ENCODE data around the gene OSBPL10.

OSBPL10 gene

DNA sequence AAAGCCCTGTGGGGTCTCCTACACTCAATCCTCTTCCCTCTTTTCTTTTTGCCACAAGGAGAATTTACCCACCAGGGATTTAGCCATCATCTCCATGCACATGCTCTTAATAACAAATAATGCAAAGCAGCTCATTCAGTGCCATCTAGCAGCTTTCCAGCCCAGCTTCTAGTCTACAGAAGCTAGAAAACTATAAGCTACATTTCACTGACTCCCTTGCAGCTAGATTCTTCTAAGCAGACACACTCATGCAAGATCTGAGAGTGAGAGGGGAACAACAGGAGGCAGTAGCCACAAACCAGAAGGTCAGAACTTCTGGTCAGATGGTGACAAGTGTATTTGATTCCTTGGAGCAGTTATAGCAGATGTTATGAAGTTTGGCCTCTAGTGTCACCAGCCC lies 25.5 kb downstream of the OSBPL10 start:
- DNase-seq = no peak

DNA sequence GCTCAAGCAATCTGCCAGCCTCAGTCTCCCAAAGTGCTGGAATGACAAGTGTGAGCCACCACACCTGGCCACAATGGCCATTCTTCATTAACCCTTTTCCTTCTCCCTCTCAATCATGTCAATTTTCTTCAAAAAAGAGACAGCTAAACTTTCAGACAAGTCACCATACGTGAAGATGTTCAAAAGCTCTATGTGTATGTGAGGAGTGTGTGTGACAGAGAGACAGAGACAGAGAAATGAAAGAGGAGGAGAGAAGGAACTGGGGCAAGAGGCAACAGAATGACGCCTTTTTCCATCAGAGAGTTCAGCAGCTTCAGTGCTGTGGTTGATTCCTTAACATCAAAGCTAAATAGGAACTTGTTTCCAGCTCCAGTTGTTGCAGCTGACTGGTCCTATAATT lies 27.4 kb downstream of the OSBPL10 start:
- no peak for DNase-seq

DNA sequence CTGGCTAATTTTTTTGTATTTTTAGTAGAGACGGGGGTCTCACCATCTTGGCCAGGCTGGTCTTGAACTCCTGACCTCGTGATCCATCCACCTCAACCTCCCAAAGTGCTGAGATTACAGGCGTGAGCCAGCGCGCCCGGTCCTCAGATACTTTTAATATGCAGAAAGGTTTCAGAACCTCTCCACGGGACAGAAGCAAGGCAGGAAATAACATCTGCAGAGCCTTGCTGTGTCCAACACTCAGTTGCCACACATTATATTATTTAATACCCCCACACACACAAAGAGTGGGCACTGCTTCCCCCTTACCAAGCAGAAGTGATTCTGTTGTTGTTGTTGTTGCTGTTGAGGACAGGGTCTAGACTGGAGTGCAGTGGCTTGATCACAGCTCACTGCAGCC lies 28.0 kb downstream of the OSBPL10 start:
- DNase-seq = no peak

DNA sequence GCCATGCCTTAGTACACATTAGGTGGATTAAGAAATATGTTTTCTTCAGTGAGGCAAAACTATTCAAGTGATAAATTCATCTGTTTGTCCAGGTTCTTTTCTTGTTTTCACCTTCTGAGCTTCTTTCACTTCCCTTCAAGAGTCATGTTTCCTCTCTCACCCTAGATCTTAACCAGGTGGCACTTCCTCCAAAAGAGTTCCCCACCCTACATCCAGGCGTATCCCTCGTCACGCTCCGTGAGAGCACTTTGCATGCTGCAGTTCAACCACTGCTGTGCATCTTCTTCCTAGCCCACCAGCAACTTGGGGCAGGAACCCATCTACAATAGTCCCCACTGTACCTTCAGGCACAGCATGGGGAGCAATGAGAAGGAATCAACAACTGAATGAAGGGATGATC lies 28.9 kb downstream of the OSBPL10 start:
- no peak for DNase-seq

DNA sequence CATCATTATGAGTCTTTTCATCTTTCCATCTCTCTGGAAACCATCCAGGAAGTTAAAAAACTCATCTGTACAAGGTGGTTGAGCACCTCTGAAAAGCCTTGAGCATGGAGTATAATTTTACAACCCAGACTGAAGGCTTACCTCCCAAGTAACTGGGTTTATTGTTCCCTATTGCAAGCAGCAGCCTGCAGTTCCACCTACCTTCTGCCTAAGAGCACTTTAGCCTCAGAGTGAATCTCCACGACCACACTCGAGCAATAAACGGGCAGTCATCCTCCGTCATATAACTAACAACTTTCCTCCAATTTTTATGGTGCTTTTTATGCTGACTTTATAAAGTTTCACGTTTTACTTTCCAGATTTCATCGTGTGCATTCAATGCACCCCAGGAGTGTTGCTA lies 32.8 kb downstream of the OSBPL10 start:
- DNase-seq = no peak

DNA sequence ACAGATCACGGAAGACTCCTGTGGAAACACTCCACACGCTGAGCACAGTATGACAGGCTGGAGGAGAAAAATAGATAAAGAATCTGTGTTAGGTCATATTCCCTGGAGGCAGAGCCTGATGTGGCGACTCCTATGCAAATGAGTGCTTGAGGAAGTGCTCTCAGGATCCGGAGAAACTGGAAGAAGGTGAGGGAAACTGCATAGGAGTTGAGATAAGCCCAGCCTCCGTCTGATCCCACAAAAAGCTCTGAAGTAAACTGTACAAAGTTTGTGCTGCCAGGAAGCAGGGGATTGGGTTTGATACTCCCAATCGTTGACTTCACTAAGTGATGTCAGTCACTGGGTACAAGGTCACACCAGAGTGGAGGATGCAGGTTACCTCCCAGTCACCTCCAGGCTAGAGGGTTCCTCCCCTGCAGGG lies 33.4 kb downstream of the OSBPL10 start:
- DNase-seq = no peak

DNA sequence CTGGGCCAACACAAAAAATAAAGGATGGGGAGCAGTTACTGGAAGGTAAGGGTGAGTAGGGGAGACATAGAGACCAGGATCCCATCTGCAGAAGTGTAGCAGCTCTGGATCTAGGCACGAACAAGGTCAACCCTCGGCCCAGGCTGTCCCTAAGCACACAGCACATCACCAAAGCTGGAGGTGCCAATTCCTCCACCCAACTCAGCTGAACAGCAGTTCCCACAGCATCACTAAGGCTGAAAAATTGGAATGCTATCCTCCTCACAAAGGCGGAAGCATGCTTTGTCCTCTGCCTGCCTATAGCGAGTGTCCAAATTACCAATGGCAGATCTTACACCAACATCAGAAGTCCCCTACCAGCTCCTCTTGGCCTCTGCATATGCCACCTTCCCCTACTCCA lies 33.9 kb downstream of the OSBPL10 start:
- DNase-seq = no peak

DNA sequence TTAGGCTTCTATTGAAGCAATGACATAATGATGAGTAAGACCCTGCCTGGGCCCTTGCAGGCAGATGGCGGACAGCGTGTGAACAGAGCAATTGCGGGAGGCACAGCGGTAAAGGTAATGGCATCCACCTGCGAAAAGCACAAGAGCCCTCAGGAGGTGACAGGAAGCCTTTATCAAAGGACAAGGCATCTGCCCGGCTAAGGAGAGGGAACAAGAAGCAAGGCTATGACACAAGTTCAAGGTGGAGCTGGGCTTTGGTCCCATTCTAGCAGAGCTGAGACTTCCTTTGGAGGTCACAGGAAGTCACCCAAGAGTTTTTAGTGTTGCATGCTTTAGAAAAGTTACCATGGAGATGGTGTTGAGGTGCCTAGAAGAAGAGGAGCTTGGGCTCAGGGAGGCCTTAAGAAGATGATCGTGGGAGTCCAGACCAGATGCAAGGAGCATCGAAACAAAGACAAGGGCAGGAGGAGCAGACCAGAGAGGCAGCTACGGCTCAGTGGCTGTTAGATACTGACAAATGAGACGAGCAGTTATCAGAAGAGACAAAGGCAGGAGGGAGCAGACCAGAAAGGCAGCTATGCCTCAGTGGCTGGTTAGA lies 34.5 kb downstream of the OSBPL10 start:
- DNase-seq = no peak

DNA sequence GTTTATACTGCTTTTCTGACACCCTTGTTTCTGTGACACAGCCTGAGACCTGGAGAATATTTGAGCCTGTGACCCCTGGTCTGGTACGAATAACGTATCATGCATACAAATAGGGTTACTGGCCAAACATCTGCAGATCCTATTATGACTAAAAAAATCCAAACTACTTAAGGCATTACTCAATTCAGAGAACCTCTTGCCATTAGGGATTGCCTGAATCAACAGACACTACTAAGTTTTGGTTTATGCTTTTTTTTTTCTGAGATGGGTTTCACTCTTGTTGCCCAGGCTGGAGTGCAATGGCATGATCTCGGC lies 35.4 kb downstream of the OSBPL10 start:
- DNase-seq = no peak

DNA sequence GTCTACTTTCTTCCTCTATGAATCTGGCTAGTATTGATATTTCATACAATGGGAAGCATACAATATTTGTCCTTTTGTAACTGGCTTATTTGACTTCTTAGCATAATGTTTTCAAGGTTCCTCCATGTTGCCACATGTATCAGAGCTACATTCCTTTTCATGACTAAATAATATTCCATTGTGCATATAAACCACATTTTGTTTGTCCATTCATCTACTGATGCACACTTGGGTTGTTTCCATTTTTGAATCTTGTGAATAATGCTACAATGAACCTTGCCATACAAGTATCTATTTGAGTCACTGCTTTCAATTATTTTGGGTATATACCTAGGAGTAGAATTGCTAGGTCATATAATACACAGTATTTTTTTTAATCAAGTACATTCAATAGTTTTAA lies 38.0 kb downstream of the OSBPL10 start:
- no peak for DNase-seq

DNA sequence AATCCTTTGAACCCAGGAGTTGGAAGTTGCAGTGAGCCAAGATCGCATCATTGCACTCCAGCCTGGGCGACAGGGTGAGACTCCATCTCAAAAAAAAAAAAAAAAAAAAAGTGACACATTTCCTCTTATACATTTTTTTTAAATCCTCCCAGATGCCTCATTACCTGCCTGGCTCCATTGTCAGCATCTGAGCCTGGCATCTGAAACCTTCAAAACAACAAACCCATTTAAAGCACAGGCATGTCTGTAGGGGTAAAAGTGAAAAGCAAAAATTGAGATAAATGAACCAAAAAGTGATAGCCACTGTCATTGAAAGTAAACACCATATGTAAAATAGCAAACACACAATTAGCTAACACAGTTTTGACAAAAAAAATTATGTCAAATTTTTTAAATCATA lies 38.6 kb downstream of the OSBPL10 start:
- no peak for DNase-seq

DNA sequence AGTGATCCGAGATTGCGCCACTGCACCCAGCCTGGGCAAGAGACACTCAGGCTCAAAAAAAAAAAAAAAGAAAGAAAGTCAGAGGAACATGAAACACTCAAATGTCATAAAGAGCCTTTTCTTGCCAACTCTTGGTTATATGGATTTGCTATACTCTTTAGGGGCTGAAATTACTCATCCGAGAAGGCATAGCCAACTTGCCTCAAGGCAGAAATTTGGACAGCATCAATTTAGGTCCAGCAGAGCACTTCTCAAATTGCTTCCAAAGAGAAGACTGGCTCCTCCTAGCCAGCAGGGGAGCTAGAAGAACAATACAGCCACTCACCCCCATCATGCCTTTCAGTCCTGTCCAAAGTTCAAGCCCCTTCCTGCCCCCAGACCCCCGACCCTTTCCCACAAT lies 43.8 kb downstream of the OSBPL10 start:
- DNase-seq = no peak

DNA sequence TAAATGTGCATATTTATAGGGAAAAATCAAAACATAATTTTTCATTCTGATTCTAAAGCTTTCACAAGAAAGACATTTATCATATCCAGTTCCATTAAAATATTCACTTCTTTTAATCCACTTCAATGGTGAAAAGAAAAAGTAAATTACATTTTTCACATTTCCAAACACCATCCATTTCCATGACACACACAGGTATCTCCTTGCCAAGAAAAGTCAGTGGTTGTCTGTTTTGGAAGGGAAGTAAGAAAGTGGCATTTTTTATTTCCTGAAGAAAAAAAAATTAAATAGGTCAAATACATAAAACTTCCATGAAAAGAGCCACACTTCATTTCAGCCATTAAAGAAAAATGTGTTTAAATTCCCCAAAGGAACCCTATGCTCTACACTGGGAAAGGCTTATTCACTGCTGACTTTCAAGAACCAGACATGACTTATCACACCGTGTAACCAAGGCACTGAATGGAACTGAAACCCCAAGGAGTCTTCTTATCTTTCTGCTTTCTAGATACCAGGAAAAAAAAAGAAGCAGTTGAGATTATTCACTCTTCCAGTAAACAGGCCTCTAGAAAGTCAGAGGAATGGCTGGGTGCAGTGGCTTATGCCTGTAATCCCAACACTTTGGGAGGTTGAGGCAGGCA lies 44.5 kb downstream of the OSBPL10 start:
- DNase-seq = no peak

DNA sequence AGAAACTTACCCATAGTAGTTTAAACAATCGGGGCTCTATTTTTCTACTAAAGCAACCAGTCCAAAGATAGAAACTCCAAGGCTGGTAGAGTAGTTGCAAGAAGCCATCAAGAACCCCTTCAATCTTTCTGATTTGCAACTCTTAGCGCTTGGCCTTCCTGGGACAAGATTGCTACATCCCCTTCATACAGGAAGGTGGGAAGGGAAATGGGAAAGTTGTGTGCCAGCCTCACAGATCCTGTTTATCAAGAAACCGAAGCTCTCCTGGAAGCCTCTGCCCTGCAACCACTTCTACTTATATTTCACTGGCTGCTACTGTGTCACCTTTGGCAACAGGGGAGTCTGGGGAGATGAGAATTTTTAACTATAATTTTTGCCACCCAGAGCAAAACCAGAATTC lies 46.2 kb downstream of the OSBPL10 start:
- DNase-seq = no peak

DNA sequence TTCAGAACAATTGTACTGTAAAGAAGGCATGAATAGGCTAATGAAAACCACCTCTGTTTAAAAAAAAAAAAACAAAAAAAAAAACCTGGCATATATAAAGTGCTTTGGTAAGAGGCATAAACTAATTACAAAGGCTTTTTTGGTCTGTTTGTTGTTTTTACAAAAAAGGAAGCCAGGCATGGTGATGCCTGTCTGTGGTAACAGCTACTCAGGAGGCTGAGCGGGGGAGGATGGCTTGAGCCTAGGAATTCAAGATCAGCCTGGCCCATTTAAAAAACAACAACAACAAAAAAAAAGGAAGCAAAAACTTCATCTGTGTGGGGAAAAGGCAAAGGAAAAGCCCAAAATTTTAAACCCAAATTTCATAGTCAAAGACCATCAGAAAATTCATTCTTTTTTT lies 47.0 kb downstream of the OSBPL10 start:
- no peak for DNase-seq

DNA sequence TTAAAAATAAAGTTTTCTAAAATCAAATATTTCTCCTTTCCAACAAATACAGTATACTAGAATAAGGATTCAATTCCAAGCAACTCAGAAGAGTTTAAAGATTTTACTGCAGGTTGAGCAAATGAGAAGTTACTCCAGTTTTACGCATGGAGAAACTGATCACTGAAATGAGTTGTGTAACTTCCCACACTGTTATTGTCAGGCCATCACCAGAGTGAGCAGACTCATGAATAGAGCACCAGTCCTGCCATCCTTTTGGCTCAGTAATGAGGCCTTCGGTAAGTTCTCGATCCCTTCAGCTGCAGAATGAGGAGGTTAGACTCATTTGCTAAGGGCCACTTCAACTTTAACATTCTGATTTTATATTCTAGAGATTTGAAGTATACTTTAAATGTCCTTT lies 48.1 kb downstream of the OSBPL10 start:
- no peak for DNase-seq

DNA sequence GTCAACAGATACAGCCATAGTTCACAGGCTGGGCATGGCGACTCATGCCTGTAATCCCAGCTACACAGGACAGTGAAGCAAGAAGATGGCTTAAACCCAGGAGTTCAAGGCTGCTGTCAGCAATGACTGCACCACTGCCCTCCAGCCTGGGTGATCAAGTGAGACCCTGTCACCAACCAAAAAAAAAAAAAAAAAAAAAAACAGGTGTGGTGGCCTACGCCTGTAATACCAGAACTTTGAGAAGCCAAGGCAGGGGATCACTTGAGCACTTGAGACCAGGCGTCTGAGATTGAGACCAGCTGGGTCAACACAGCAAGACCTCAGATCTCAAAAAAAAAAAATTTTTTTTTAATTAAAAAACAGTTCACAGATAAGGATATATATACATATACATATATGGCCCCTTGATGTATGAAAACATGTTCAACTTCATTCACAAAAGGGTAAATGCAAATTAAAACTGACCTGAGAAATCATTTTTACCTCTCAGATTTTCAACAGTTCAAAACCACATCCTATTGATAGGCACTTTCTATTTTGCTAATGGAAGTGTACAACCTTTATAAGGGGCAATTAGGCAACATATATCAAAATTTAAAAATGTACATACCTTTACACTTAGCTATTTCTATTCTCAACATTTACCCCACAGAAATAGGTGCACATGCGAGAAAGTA lies 51.1 kb downstream of the OSBPL10 start:
- no peak for DNase-seq

DNA sequence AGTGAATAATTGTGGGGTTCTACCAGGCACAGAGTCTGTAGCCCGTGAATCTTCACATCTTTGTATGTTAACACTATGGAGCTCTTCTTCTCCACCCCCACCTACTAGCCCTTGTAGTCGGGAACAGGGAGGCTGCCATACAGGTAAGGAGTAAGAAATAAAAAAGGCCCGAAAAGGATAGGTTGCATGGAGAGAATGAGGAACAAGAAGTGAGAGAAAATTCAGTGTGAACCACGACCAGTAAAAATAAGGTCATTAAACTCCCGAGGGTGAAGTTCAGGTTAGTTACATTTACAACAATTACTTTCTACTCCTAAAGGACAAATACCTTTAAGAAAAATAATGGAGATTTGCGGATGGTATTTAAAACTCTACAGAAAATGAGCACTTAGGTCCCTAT lies 53.3 kb downstream of the OSBPL10 start:
- DNase-seq = no peak

DNA sequence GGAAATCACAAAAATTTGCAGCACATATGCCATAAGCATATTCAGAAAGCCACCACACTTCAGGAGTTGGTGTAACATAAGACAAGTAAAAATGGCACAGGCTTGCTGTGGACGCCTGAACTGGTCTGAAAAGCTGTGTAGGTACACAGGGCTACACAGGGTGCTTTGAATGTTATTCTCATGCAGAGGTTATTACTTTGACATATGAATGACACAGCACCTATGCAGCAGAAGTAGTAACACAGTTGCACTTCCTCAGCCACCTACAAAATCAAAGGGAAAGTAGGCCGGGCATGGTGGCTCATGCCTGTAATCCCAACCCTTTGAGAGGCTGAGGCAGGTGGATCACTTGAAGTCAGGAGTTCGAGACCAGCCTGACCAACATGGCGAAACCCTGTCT lies 54.5 kb downstream of the OSBPL10 start:
- DNase-seq = no peak

DNA sequence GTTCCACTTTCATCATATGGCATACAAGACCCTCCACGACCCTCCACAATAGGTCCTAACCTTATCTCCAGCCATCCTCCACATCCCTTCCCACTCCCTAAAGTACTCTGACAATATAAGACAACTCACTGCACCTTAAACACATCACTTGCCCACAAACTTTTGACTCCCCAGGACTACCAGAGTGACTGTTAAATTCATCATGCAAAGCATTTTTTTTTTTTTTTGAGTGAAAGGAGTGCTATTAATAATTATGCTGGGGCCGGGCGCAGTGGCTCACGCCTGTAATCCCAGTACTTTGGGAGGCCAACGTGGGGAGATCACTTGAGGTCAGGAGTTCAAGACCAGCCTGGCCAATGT lies 55.8 kb downstream of the OSBPL10 start:
- DNase-seq = no peak

DNA sequence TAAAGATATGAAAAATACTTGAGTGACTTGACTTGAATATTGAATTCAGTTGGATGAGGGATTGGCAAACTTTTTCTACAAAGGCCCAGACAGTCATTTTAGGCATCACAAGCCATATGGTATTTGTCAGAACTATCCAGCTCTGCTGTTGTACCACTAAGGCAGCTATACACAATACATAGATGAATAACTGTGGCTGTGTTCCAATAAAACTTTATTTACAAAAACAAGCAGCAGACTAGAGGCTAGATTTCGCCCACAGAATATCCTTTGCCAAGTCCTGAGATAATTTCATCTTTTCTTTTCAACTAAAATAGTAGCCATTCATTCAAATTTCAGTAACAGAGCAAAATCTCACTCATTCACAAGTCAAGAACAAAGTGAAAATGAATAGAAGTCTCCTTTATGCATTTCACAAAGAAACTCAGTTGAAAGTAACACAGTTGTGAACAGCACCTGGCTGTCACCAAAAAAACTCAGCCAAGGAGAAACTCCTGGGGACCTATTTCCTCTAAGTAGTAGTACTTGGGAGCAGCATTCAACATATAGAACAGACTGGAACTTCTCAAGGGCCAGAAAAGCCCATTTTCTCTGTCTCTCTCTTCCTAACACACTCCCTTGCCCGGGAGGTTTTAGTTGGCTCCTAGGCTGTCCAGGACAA lies 56.3 kb downstream of the OSBPL10 start:
- DNase-seq = no peak

DNA sequence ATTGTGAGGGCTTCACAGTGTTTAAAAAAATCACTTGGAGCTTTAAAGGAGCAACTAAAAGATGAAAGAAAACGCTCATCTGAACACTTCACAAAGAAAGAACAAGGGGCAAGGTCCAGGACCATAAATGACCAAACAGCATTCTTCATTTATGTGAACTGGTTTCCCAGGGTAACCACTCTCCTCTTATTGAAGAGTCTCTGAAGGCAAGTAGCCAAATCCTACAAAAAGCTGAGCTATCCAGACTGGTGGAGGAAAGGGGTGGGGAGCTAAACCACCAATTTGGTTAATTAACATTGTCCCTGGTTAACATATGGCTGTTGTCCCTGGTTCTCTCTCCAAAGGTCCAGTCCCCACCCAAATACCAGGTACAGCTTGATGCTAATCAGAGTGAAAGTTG lies 58.1 kb downstream of the OSBPL10 start:
- DNase-seq = no peak

DNA sequence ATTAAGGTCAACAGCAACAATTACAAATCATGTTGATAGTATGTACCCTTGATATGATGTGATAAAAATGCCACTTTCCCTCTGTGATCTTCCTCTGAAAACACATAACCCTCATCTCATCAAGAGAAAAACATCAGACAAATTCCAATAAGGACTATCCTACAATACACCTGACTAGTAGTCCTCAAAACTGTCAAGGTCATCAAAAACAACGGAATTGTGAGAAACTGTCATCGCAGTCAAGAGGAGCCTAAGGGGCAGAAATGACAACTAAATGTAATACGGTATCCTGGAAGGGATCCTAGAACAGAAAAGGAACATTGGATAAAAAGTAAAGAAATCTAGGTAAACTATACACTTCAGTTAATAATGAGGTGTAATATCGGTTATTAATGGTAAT lies 59.2 kb downstream of the OSBPL10 start:
- DNase-seq = no peak

DNA sequence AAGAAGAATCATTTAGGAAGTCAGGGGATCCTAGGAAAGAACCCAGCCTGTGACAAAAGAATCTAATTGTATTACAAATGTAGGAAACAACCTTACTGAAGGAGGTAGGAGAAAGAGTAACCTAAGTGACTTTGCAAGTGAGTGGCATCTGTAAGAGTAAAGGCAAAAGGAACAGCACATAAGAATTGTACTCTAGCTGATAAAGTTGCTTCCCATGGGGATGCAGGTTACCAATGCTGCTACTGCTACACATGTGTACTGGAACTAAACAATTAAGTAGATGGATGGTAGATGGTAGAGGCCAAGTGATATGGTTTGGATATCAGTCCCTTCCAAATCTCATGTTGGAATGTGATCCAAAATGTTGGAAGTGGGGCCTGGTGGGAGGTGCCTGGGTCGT lies 60.8 kb downstream of the OSBPL10 start:
- no peak for DNase-seq

Data from activated gamma-delta T cell (primary cell).